ENCODE measurements around the gene VAMP5.

Gene VAMP5

DNA sequence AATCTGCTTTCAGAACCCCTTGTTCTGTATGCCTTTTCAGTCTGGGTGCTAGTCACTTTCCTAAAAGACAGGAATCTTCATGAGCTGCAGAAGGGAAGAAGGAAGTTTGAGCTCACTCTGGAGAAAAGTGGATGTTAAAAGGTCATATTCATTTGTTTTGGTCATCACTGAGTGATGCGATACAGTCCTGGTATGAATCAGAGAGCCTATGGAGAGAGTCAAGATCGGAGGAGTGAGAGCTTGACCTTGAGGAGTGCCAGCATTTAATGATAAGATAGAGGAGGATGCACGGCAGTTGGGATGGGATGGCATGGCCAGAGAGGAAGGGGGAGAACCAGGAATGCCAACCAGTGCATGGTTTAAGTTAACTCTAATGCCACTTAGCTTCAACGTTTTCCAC, 51.4 kb downstream of the VAMP5 start:
- DNase-seq (ENCODE audit: low read depth): no peak

DNA sequence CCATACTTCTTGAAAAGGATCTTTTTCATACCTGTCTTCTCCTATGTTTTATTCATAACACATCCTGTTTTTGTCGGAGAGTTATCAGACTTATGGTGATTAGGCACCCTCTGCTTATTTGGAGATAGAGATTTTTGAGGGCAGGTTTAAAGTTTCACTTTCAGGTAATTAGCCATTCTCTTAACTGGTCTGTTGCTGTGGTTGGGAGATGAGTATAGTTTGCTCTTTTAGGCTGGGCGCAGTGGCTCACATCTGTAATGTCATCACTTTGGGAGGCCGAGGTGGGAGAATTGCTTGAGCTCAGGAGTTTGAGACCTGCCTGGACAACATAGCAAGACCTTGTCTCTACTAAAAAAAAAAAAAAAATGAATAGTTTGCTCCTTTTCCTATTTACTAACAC, 58.5 kb downstream of the VAMP5 start:
- no peak for DNase-seq (ENCODE audit: low read depth)

Data from CMK (cell line).